Tibial artery (tissue), 4 donors: ENCODE measurements around the gene LRPPRC.

Experiments
- DNase-seq, 2 donors: peaks; one replicate each; pipeline ENCODE4 v3.0.0-alpha.2; 2019
- H3K27ac ChIP-seq, 2 donors: fragments of 200-600 bp; sonication (generic) in 1 of 2; 1 replicate in 1 of 2; 2 replicates in 1 of 2; pipeline ENCODE4 v1.5.1; 2018 to 2019; ENCODE audit warnings: mild to moderate bottlenecking in 1 of 2
- H3K27me3 ChIP-seq, 2 donors: fragments of 200-600 bp; sonication (generic) in 1 of 2; one replicate each; pipeline versions ENCODE4 v1.5.1 to v1.6.0; 2016 to 2019
- H3K36me3 ChIP-seq, 3 donors: fragments of 200-600 bp; sonication (generic) in 2 of 3; one replicate each; pipeline ENCODE4 v1.5.1; 2016 to 2019; ENCODE audit warnings: mild to moderate bottlenecking in 2 of 3
- H3K4me1 ChIP-seq, 4 donors: fragments of 200-600 bp; sonication (generic) in 2 of 4; 1 replicate in 3 of 4; 2 replicates in 1 of 4; pipeline ENCODE4 v1.5.1; 2016 to 2019
- H3K4me3 ChIP-seq, 2 donors: fragments of 200-600 bp; sonication (generic) in 1 of 2; 1 replicate in 1 of 2; 2 replicates in 1 of 2; pipeline ENCODE4 v1.5.1; 2018 to 2019; ENCODE audit warnings: mild to moderate bottlenecking in 2 of 2
- H3K9me3 ChIP-seq, 3 donors: fragments of 200-600 bp; sonication (generic) in 1 of 3; one replicate each; pipeline ENCODE4 v1.5.1; 2016 to 2019
- intact Hi-C: fragments of 100-400 bp; cut with DNase I; formaldehyde crosslinking; loops from one replicate; pipeline ENCODE4 v1.15.0; 2023; ENCODE audit warnings: low total_unique reads
- TF ChIP-seq, protein P1 (sequence below), 2 experiments: fragments of 200-600 bp in 1 of 2; fragments of 450-650 bp in 1 of 2; IDR thresholded peaks; one replicate each; pipeline ENCODE4 v1.5.1; 2017 to 2019; ENCODE audit warnings: antibody characterized with exemption in 2 of 2, mild to moderate bottlenecking in 1 of 2, moderate library complexity in 1 of 2

Gene LRPPRC

DNA sequence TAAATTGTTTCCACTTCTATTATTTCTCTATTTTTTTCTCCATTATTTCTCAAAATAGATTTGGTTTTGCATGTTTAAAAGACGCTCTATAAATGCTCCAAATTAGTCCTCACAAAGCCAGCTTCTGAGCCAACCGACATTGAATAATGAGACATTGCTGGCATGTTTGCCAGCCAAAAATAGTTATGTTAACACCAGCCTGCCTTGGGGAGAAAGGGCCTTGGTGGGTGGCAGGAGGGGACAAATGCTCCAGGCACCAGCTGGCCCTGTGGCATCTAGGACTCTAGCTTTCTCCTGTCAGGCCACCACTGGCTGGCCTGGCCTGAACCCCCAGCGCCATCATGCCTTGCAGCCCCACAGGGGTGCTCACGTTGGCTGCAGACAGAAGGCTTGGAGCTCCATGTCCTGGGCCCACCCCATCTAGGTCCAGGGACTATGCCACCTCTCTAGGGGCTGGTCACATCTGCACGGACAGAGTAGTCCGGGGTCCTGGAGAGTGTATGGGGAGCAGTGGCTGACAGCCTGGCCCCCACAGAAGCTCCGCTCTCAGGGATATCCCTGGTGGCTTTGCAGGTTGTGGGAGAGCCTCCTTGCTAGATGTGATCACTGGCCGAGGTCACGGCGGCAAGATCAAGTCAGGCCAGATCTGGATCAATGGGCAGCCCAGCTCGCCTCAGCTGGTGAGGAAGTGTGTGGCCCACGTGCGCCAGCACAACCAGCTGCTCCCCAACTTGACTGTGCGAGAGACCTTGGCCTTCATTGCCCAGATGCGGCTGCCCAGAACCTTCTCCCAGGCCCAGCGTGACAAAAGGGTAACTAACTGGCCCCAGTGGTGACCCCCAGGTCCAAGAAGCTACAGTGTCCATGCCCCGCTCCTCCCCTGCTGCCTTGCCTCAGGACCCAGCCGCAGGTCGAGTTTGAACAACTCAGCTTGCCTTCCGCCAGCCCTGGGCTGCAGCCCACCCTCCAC, 144.5 kb downstream of the LRPPRC start:
- Histone ChIP-seq H3K9me3 (no peaks in the 10 kb centered on the region), H3K4me1 (no peaks in the 10 kb centered on the region), H3K27me3 (peaks cover 0 to 42% of the 10 kb centered on the region in 2 donors), H3K36me3 (no peaks in the 10 kb centered on the region), H3K4me3 (no peak overlapping the region), H3K27ac (no peak overlapping the region)
- intact Hi-C loops = no loop called here
- peak in 1 of 2 donors; percentile 11 for DNase-seq
- TF ChIP-seq, protein P1, sequence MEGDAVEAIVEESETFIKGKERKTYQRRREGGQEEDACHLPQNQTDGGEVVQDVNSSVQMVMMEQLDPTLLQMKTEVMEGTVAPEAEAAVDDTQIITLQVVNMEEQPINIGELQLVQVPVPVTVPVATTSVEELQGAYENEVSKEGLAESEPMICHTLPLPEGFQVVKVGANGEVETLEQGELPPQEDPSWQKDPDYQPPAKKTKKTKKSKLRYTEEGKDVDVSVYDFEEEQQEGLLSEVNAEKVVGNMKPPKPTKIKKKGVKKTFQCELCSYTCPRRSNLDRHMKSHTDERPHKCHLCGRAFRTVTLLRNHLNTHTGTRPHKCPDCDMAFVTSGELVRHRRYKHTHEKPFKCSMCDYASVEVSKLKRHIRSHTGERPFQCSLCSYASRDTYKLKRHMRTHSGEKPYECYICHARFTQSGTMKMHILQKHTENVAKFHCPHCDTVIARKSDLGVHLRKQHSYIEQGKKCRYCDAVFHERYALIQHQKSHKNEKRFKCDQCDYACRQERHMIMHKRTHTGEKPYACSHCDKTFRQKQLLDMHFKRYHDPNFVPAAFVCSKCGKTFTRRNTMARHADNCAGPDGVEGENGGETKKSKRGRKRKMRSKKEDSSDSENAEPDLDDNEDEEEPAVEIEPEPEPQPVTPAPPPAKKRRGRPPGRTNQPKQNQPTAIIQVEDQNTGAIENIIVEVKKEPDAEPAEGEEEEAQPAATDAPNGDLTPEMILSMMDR (IDR thresholded peaks at IDR 0.05) = no peak

DNA sequence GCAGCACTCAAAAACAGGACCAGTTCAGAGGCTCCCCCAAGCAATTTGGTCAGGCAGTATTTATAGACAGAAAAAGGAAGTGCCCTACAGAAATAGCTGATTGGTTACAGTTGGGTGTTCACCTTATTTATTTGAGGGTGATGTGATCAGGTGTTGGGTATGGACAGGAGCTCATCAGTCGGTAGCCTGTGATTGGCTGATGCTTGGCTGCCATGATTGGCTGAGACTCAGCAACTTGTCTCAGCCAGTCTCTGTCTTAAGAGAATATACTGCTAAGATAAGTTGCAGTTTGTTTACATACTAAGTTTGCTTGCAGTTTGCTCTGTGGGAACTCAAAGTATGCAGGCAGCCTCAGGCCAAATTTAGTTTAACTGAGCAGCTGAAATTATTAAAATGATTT, 147.6 kb downstream of the LRPPRC start:
- DNase-seq = no peak
- no peaks in the 10 kb centered on the region for H3K9me3 ChIP-seq
- no peaks in the 10 kb centered on the region for H3K36me3 ChIP-seq
- TF ChIP-seq, protein P1 (IDR thresholded peaks at IDR 0.05) = no peak
- peaks cover 0 to 20% of the 10 kb centered on the region in 2 donors for H3K27me3 ChIP-seq
- H3K27ac ChIP-seq = no peak overlapping the region
- H3K4me3 ChIP-seq = no peak overlapping the region
- intact Hi-C loops = no loop called here
- H3K4me1 ChIP-seq = no peaks in the 10 kb centered on the region

DNA sequence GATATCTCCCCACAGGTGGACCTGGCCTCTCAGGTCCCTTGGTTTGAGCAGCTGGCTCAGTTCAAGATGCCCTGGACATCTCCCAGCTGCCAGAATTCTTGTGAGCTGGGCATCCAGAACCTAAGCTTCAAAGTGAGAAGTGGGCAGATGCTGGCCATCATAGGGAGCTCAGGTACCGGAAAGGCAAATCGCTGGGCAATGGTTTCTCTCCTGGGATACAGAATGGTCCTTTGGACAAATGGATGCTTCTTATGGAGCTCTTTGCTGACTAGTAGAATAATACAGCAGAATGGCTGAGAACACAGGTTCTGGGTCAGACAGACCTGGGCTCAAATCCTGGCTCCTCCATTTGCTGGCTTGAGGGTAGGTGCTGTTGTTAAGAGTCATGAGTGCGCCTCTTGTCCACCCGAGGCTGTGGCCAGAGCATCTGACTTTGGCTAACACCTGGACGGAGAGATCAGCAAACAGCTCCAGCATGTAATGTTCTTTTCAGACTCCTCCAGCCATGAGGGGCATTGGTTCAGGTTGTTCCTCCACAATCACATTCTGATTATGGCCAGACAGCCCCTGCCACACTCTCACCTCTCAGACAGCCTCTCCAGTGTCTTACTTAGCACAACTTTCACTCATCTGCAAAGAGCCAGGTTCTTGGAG, 149.5 kb downstream of the LRPPRC start:
- intact Hi-C loops = no loop called here

DNA sequence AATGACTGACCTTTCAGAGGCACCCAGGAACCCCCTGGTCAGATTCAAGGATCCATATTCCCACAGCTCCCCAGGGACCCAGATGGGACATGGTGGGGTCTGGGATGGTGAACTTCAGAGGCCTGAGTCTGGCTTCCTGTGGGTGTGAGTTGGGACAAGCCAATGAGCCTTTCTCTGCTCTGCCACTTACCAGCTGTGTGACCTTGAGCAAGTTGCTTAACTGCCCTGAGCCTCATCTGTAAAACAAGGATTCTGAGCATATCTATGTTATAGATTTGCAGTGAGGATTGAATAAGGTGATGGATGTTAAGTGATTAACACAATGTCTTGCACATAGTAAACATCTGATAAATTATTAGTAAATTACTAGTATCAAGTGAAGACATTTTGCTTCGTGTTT, 150.6 kb downstream of the LRPPRC start:
- intact Hi-C loops = no loop called here
- TF ChIP-seq, protein P1 (IDR thresholded peaks at IDR 0.05) = no peak
- no peaks in the 10 kb centered on the region for H3K4me1 ChIP-seq

More for the DNA sequence above, 149.5 kb downstream of the LRPPRC start:
- TF ChIP-seq, protein P1 (IDR thresholded peaks at IDR 0.05) = no peak
- Histone ChIP-seq H3K9me3 (no peaks in the 10 kb centered on the region), H3K36me3 (no peaks in the 10 kb centered on the region), H3K27me3 (peaks cover 0 to 2% of the 10 kb centered on the region in 2 donors), H3K4me1 (no peaks in the 10 kb centered on the region), H3K4me3 (no peak overlapping the region), H3K27ac (no peak overlapping the region)
- DNase-seq = no peak

DNA sequence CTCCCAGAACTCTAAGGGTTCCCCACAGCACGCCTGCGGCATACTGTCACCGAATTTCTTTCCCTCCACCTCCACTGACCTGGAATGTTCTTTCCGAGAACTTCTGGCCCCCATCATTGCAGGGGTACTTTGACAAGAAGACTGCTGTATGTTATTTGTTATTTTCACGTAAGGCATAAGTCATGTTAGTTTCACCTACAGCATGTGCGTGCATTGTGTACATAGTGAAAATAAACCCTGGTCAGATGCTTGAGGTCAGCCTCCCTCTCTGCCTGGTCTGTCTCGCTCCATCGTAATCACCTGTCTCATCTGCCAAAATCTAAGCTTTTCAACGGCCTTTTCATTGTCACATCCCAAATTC, 152.9 kb downstream of the LRPPRC start:
- Histone ChIP-seq H3K4me3 (no peak overlapping the region), H3K9me3 (no peaks in the 10 kb centered on the region), H3K4me1 (no peaks in the 10 kb centered on the region), H3K36me3 (no peaks in the 10 kb centered on the region), H3K27me3 (peaks cover 0 to 7% of the 10 kb centered on the region in 2 donors), H3K27ac (no peak overlapping the region)
- DNase-seq = no peak
- TF ChIP-seq, protein P1 (IDR thresholded peaks at IDR 0.05) = no peak
- intact Hi-C loops = no loop called here

More for the DNA sequence above, 150.6 kb downstream of the LRPPRC start:
- Histone ChIP-seq H3K27ac (no peak overlapping the region), H3K9me3 (no peaks in the 10 kb centered on the region), H3K4me3 (no peak overlapping the region), H3K36me3 (no peaks in the 10 kb centered on the region), H3K27me3 (no peaks in the 10 kb centered on the region)
- no peak for DNase-seq
